Measurements from ENCODE around the gene CNN2. TPM values are rescaled to one million over a fixed set of nuclear protein-coding genes. Genes with fewer than 3 reads are reported as not detected.
A peak's percentile ranks its signal among the peaks of the same experiment; 100 is the strongest.

The CNN2 gene
- total and polyA plus RNA-seq, 9 of the 15 experiments (the other 6 are each of a cell fraction or from before 2014, with no cell fraction given), result 12.1 to 174 (median 52.7) TPM

- ATAC-seq (no peak), DNase-seq (ENCODE audit: extremely low read depth in 1 of 4, low spot score in 3 of 4) (no peak), FAIRE-seq (no peak)
- Histone ChIP-seq H3K9me1 (ENCODE audit: control insufficient read depth, insufficient read depth, low read length) (peaks cover 3% of the 10 kb centered on the region), H3K27ac (ENCODE audit: extremely low read depth, low read depth, low read length) (peak overlapping the region; percentile 52; the same call in 2 of the 3 replicates), H3K36me3 (ENCODE audit: control insufficient read depth, insufficient read depth, low read length) (peaks cover 24% of the 10 kb centered on the region; the same call in 2 of the 3 replicates), H3K9ac (ENCODE audit: insufficient read depth in 1 of 2, low read depth in 2 of 2, low read length in 2 of 2) (peak overlapping the region in 1 of 2 experiments; percentile 85; a peak in 2 of 4 replicates), H3K27me3 (ENCODE audit: control insufficient read depth in 2 of 2, insufficient read depth in 2 of 2, low read length in 2 of 2) (no peaks in the 10 kb centered on the region), H3K9me3 (replicated peaks; ENCODE audit: control insufficient read depth, insufficient read depth, low read depth, low read length) (no peaks in the 10 kb centered on the region), H3K4me3 (no peak overlapping the region), H3K79me2 (ENCODE audit: control insufficient read depth, insufficient read depth, low read length) (no peaks in the 10 kb centered on the region), H2AFZ (ENCODE audit: low read depth, low read length) (0 out of 2 replicates have a peak overlapping the region, but pooled peaks have one; percentile 44), H3K4me2 (ENCODE audit: insufficient read depth, low read length) (peak overlapping the region; percentile 18; the same call in 1 of the 2 replicates), H3K4me1 (replicated peaks in 1 of 2; ENCODE audit: control insufficient read depth in 2 of 2, insufficient read depth in 2 of 2, low read length in 2 of 2) (peaks cover 6 to 76% of the 10 kb centered on the region in 2 experiments), H4K20me1 (replicated peaks; ENCODE audit: control insufficient read depth, insufficient read depth, low read length) (no peaks in the 10 kb centered on the region)
- intact Hi-C loops (cut with micrococcal nuclease), result loop anchor here (5.0 kb wide), 1 partner anchor 39 kb away; the partner anchor contains the start of gene ABCA7
- BruUV-seq (replicated peaks), result no TSS peak
- CTCF ChIA-PET (ENCODE audit: low intra/inter-chr PET ratio), result no interaction called here
- 69% methylated on average over 40 of the region's 58 CpGs for WGBS (ENCODE audit: insufficient coverage, low coverage, missing lambda C conversion rate)
- POLR2A ChIA-PET, result interaction anchor here (0.6 to 5.3 kb wide), 7 partner anchors 9 to 188 kb away, joined by 3 to 45 read pairs (median 4); partner anchors contain the start of genes ARHGAP45, CIRBP and POLR2E
- in situ Hi-C loops (cut with MboI), result no loop called here
- TF ChIP-seq CREB1 (IDR thresholded peaks at IDR 0.05) (no peak), CREB1 (CRISPR knock-in tag; IDR thresholded peaks at IDR 0.05) (0 out of 2 replicates have a peak, but pooled peaks have one; percentile 11), NR3C1 (CRISPR knock-in tag; IDR thresholded peaks at IDR 0.05) (peak; percentile 44; the same call in 1 of the 2 replicates), RBM22 (IDR thresholded peaks at IDR 0.05; ENCODE audit: low read depth, low read length, poor library complexity, severe bottlenecking) (peak; percentile 38), KLF13 (tag; IDR thresholded peaks at IDR 0.05; ENCODE audit: borderline replicate concordance, low read depth) (no peak), ZNF282 (CRISPR knock-in tag; IDR thresholded peaks at IDR 0.05) (peak; percentile 54; the same call in 1 of the 2 replicates), EGR1 (conservative IDR thresholded peaks at IDR 0.05) (0 out of 2 replicates have a peak, but pooled peaks have one; percentile 16), HDGF (IDR thresholded peaks at IDR 0.05) (0 out of 2 replicates have a peak, but pooled peaks have one; percentile 19), MCM2 (IDR thresholded peaks at IDR 0.05; ENCODE audit: low read depth) (no peak), HNRNPL (IDR thresholded peaks at IDR 0.05; ENCODE audit: low read depth, low read length) (0 out of 2 replicates have a peak, but pooled peaks have one; percentile 40), SIN3B (IDR thresholded peaks at IDR 0.05; ENCODE audit: low read depth) (no peak), FIP1L1 (IDR thresholded peaks at IDR 0.05; ENCODE audit: low read depth, low read length, poor library complexity, severe bottlenecking) (peak; percentile 43)
- TF ChIP-seq, protein P1, sequence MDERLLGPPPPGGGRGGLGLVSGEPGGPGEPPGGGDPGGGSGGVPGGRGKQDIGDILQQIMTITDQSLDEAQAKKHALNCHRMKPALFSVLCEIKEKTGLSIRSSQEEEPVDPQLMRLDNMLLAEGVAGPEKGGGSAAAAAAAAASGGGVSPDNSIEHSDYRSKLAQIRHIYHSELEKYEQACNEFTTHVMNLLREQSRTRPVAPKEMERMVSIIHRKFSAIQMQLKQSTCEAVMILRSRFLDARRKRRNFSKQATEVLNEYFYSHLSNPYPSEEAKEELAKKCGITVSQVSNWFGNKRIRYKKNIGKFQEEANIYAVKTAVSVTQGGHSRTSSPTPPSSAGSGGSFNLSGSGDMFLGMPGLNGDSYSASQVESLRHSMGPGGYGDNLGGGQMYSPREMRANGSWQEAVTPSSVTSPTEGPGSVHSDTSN (CRISPR knock-in tag; IDR thresholded peaks at IDR 0.05; ENCODE audit: low read depth), result no peak
- TF ChIP-seq, protein P1 (tag; conservative IDR thresholded peaks at IDR 0.05; ENCODE audit: low read depth), result no peak
- TF ChIP-seq, protein P2, sequence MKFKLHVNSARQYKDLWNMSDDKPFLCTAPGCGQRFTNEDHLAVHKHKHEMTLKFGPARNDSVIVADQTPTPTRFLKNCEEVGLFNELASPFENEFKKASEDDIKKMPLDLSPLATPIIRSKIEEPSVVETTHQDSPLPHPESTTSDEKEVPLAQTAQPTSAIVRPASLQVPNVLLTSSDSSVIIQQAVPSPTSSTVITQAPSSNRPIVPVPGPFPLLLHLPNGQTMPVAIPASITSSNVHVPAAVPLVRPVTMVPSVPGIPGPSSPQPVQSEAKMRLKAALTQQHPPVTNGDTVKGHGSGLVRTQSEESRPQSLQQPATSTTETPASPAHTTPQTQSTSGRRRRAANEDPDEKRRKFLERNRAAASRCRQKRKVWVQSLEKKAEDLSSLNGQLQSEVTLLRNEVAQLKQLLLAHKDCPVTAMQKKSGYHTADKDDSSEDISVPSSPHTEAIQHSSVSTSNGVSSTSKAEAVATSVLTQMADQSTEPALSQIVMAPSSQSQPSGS (CRISPR knock-in tag; IDR thresholded peaks at IDR 0.05), result 0 out of 2 replicates have a peak, but pooled peaks have one; percentile 14
- TF ChIP-seq, protein P3, sequence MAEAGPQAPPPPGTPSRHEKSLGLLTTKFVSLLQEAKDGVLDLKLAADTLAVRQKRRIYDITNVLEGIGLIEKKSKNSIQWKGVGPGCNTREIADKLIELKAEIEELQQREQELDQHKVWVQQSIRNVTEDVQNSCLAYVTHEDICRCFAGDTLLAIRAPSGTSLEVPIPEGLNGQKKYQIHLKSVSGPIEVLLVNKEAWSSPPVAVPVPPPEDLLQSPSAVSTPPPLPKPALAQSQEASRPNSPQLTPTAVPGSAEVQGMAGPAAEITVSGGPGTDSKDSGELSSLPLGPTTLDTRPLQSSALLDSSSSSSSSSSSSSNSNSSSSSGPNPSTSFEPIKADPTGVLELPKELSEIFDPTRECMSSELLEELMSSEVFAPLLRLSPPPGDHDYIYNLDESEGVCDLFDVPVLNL (CRISPR knock-in tag; IDR thresholded peaks at IDR 0.05; ENCODE audit: low read depth), result 0 out of 2 replicates have a peak, but pooled peaks have one; percentile 20
Measured at GRCh38 chr19:1081301-1082164, 55.1 kb downstream of the CNN2 start.
